GM10847 (cell line): ENCODE data around the gene ADGRA1.

Experiments used
- POLR2A ChIP-seq: IDR thresholded peaks from 2 replicates; pipeline ENCODE4 v1.6.1; 2011; ENCODE audit not compliant: insufficient read length; ENCODE audit errors: extremely low read depth

ADGRA1 gene

GRCh38 chr10:133150226-133150625 lies 62.5 kb downstream of the ADGRA1 start:
- no peak for TF ChIP-seq POLR2A

- TF ChIP-seq POLR2A: no peak
Observed at GRCh38 chr10:133150656-133151055, 62.9 kb downstream of the ADGRA1 start.

- TF ChIP-seq POLR2A: no peak
Observed at GRCh38 chr10:133151543-133151972, 63.8 kb downstream of the ADGRA1 start.

- TF ChIP-seq POLR2A: no peak
Observed at GRCh38 chr10:133154411-133154810, 66.7 kb downstream of the ADGRA1 start.

- no peak for TF ChIP-seq POLR2A
Observed at GRCh38 chr10:133154996-133155778, 67.5 kb downstream of the ADGRA1 start.

GRCh38 chr10:133156674-133157579 lies 69.2 kb downstream of the ADGRA1 start:
- TF ChIP-seq POLR2A: no peak

- no peak for TF ChIP-seq POLR2A
Observed at GRCh38 chr10:133157662-133158436, 70.1 kb downstream of the ADGRA1 start.

- TF ChIP-seq POLR2A: no peak
Observed at GRCh38 chr10:133158437-133158755, 70.7 kb downstream of the ADGRA1 start.

- TF ChIP-seq POLR2A: no peak
Observed at GRCh38 chr10:133158756-133159610, 71.3 kb downstream of the ADGRA1 start.

GRCh38 chr10:133159611-133159949 lies 71.9 kb downstream of the ADGRA1 start:
- no peak for TF ChIP-seq POLR2A

- no peak for TF ChIP-seq POLR2A
Observed at GRCh38 chr10:133159950-133160825, 72.5 kb downstream of the ADGRA1 start, which contains the start of gene KNDC1. TSS of gene KNDC1 (plus strand) at chr10:133160219. CDS start at chr10:133160468, 249 bp downstream.

- no peak for TF ChIP-seq POLR2A
Observed at GRCh38 chr10:133160826-133161471, 73.2 kb downstream of the ADGRA1 start.

GRCh38 chr10:133161486-133162109 lies 73.9 kb downstream of the ADGRA1 start:
- no peak for TF ChIP-seq POLR2A
